ENCODE measurements around the gene GAL3ST3.
"Not testable (repeated sequence)": the region's sequence is repeated elsewhere in the genome, so short reads cannot be mapped to it uniquely, and the experiment has no call there.

Gene GAL3ST3

GRCh38 chr11:66012946-66013761 is 35.8 kb downstream of the GAL3ST3 start:
- no peak for DNase-seq (ENCODE audit: low read depth)

GRCh38 chr11:66012371-66012945 is 36.5 kb downstream of the GAL3ST3 start:
- no peak for DNase-seq (ENCODE audit: low read depth)

- no peak for DNase-seq (ENCODE audit: low read depth)
Observed at GRCh38 chr11:66011785-66012303, 37.1 kb downstream of the GAL3ST3 start, which contains the start of gene CST6. Gene CST6 (plus strand): TSS chr11:66012008. CDS start chr11:66012045, 37 bp downstream.

GRCh38 chr11:66011239-66011784 is 37.6 kb downstream of the GAL3ST3 start:
- no peak for DNase-seq (ENCODE audit: low read depth)

DNA sequence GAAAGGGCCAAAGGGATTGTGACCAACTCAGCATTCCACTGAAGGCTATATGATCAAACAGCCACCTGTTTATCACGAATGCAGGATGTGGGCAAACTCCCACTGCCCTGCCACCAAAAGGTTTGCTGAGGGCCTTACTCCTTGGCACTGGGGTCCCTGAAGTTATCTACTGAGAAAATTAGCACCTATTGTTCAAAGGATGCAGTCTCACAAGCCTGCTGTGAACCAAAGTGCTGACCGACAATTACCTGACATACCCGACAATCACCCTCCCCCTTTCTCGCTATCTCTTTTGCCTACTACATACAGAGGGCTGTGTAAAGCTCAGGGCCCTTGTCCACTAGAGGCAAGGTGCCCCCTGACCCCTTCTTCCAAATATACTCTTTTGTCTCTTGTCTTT is 38.9 kb downstream of the GAL3ST3 start:
- not testable (repeated sequence) for DNase-seq (ENCODE audit: low read depth)

DNA sequence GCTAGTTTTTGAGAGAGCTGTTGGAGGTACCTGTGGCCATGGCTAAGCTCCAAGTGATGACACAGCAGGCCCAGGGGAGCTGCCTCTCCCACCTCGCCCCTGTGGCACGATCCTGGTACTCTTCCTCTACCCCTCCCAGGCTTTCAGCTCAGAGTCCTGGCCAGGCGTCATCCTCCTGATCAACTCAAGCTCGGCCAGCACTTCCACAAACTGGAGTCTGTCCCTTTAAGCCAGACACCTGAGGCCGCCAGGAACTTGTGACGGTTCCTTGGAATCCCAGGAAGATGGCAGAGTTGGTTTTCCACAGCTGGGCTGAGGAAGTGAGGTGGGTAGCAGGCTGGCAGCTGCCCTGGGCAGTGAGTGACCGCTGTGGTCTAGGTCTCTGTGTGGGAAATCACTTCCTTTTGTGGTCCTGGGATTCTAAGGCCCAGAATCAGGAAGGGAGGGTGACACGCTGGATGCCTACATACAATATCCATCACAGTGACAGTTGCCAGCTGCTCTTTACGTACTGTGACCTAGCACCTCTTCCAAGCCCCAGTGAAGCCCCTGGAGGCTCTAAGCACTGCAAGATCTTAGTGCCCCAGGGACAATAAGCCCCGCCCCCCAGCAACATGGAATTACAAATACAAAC is 40.4 kb downstream of the GAL3ST3 start:
- no peak for DNase-seq (ENCODE audit: low read depth)

DNA sequence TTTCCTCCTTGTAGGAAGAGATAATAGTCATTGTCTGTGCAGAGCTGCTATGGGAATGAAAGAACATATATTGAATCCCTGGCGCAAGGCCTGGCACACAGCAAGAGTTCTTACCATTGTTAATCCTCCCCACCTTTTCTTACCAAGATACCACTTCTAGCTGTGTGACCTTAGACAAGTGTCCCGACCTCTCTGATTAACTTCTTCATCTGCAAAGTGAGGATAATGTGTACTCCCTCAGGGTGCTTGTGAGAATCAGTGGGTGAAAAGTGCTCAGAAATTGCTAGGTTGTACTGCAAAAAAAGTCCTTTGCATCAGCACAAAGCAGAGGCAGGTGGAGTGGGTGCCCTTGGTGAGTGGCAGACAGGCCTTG is 40.9 kb downstream of the GAL3ST3 start:
- DNase-seq (ENCODE audit: low read depth): no peak

DNA sequence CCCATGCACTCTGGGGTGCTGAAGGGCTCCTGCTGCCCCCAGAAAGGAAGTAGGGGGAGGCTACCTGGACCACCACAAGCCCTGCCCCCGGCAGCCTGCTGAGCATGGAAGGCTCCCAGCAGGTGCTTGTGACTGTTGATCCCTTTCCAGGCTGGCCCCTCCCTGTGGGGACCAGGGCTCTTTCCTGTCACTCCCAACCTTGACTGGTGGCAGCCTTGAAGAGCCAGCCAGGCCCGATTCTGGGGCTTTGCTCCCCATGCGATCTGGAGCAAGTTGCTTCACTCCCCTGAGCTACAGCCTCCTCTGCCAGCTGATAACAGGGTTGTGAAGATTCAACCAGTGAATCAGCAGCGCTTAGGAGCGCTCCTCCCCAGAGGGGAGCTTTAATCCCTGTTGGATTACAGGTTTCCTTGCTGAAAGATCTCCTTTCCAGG is 41.7 kb downstream of the GAL3ST3 start:
- DNase-seq (ENCODE audit: low read depth): no peak

DNA sequence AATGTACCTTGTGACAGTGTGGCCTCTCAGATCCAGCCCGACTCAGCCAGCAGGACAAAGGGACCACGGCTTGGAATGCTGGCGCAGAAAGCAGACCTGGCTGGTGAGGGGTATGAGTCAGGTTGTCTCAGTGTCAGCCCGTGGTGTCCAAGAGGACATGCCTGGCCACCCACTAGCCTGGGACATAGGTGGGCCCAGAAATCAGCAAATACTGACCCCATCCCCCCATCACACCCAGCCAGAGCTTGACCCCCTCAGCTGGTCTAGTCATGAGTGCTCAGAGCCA is 42.1 kb downstream of the GAL3ST3 start:
- no peak for DNase-seq (ENCODE audit: low read depth)

DNA sequence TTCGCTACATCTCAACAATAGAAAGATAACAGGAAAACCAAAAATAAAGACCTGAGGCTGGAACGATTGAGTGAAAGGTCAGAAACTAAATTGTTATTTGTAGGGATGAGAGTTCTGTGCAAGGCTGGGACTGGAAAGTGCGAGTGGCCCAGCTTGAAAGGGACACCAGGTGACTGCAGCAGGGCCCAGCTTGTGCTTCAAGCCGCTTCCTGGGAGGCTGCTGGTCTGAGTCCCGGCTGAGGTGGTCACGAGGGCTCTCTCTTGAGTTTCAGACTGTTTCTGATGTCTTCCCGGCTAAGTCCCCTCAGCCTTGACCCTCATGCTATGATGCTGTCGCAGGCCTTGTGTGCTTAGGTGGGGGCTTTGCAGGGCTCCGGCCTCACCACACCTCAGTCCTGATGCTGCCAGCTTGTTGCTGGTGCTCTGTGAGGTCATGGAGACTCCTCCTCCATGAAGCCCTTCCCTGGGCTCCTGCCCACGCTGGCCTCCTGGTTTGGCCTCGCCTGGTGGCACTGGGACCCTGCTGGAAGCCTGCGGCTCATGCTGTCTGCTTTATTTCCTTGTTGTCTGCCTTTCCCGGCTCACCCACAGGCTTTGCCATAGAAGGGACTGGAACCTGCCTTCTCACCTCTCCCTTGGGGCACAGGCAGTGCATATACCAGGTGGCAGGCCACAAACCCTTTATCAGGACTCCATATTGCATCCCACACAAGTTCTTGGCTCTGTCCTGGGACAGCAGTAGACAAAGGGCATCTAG is 42.6 kb downstream of the GAL3ST3 start:
- no peak for DNase-seq (ENCODE audit: low read depth)

DNA sequence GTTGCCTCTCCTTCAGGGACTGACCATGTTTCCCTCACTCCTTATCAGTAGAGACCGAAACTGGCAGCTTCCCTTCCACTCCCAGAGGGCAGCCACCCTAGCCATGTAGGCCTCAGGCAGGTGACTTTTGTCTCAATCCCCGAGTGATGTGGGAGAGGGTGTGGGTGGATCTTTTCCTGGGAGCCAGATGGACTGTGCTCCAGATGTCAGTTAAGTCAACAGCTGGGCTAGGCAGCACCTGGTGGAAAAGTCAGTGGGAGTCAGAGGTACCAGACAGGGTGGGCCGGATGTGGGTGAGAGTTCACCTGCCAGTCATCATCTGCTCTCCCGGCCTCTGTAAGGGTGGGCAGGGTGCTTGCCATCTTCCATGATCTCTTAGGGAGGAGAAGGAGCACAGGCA is 44.8 kb downstream of the GAL3ST3 start:
- no peak for DNase-seq (ENCODE audit: low read depth)

DNA sequence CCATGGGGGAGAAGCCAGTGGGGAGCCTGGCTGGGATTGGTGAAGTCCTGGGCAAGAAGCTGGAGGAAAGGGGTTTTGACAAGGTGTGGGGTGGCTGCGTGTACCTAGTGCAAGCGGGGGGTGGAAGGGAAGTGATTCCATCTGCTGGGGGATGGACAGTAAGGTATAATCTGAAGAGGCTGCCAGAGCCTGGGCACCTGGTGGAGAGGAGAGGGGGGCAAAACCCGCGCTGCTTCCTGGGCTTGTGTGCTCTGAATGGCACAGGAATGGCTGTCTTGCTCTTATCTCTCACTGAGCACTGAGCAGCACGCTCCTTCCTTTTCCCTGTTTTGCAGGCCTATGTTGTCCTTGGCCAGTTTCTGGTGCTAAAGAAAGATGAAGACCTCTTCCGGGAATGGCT is 45.7 kb downstream of the GAL3ST3 start:
- DNase-seq (ENCODE audit: low read depth): no peak

DNA sequence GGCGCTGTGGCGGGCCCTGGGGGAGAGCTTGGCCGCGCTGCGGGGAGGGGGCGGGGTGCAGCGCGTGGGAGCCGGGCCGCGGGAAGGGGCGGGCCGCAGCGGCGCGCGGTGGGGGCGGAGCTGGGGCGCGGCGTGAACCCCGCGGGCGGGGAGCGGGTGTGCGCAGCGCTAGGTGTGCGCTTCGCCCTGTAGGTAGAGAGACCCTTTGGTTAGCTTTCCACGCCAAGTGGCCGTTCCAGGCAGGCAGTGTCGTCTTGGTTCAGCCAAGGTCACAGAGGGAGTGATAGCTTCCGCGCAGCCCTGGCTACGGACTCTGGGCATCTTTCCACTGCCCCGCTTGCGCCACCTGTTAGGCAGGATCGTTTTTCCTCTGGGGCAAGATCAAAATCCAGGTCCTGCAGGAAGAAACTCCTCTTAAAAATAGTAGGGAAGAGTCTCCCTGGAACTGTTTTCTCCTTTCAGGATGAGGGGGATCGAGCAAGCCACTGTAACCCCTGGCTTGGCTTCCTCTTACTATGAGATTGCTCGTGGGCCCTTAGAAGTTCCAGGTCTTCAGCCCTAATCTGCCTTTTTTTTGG is 46.2 kb downstream of the GAL3ST3 start:
- DNase-seq (ENCODE audit: low read depth): no peak

GRCh38 chr11:66001942-66002647 is 46.9 kb downstream of the GAL3ST3 start, which contains the start of the genes BANF1 and EIF1AD:
Gene BANF1 (plus strand): TSS chr11:66002503. CDS start chr11:66003251, 748 bp downstream.
Gene EIF1AD (minus strand): TSS chr11:66002157. CDS start chr11:66000389, 1,768 bp downstream.
- peak; percentile 88 for DNase-seq (ENCODE audit: low read depth)

DNA sequence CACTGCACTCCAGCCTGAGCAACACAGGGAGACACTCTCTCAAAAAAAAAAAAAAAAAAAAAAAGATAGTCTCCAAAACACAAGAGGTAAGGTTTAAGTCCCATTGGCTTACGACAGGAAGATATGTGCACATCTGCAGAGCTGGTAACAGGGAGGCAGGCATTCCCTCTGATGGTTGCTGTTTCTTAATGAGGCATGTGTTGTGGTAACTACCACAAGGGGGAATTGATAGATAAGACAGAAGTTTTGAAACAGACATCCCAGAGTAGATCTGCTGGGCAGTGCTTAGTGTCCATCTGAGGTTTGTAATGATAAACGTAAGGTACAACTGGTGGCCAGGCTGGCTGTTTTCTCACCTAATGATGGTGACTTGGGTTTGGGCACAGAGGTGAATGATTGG is 51.7 kb downstream of the GAL3ST3 start:
- no peak for DNase-seq (ENCODE audit: low read depth)

- no peak for DNase-seq (ENCODE audit: low read depth)
Observed at GRCh38 chr11:65992056-65992455, 56.9 kb downstream of the GAL3ST3 start.

All from T-helper 22 cell (primary cell).